ENCODE measurements around the gene NTN1. TPM values are rescaled to one million over a fixed set of nuclear protein-coding genes. Genes with fewer than 3 reads are reported as not detected.
A peak's percentile ranks its signal among the peaks of the same experiment; 100 is the strongest.

Gene NTN1
- total and polyA plus RNA-seq, 2 donors: 9.7 to 23.9 TPM

DNA sequence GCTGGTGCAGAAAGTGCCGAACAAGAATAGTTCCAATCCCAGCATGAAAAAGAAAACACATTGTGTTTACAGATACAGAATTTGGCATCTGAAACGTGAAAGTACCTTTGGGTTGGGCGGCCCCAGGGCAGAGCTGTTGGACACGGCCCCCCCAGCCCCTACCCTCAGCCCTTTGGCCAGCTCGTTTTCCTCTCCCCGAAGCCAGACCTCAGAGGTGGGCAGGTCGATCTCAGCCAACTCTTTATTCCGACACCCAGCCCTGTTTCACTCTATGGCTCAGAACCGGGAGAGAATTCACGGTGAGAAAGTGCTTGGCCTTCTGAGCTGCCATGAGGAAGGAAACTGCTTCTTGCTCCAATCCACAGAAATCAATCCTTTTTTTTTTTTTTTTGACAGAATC is 11.3 kb downstream of the NTN1 start:
- H3K4me3 ChIP-seq (ENCODE audit: low read depth, low read length): no peak overlapping the region
- 81% methylated on average over 10 of the region's 10 CpGs for WGBS
- DNase-seq (ENCODE audit: extremely low spot score): no peak
- H3K27ac ChIP-seq (ENCODE audit: low read depth): no peak overlapping the region
- no peaks in the 10 kb centered on the region for H3K36me3 ChIP-seq (ENCODE audit: insufficient read depth)
- no peaks in the 10 kb centered on the region for H3K4me1 ChIP-seq (ENCODE audit: insufficient read depth)

- H3K4me3 ChIP-seq (ENCODE audit: low read depth, low read length): no peak overlapping the region
- 81% methylated on average over 1 of the region's 1 CpG for whole genome bisulfite sequencing
- H3K4me1 ChIP-seq (ENCODE audit: insufficient read depth): no peaks in the 10 kb centered on the region
- no peak overlapping the region for H3K27ac ChIP-seq (ENCODE audit: low read depth)
- no peaks in the 10 kb centered on the region for H3K36me3 ChIP-seq (ENCODE audit: insufficient read depth)
- DNase-seq (ENCODE audit: extremely low spot score): no peak
These were observed 13.9 kb downstream of the NTN1 start for GRCh38 chr17:9035249-9035648.

DNA sequence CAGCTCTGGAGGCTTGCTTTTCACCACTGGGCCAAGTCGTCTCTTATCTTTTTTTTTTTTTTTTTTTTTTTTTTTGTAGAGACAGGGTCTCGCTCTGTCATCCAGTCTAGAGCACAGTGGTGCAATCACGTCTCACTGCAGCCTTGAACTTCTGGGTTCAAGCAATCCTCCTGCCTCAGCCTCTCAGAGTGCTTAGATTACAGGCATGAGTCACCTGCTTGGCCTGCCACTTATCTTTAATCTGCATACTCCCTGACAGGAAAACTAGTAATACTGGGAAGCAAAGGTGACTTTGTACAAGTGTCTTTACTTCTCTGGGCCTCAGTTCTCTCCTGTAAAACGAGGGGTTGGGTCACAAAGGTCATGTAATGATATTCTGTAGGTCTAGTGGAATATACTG is 15.0 kb downstream of the NTN1 start:
- 77% methylated on average over 4 of the region's 4 CpGs for WGBS
- H3K36me3 ChIP-seq (ENCODE audit: insufficient read depth): no peaks in the 10 kb centered on the region
- H3K4me3 ChIP-seq (ENCODE audit: low read depth, low read length): no peak overlapping the region
- H3K4me1 ChIP-seq (ENCODE audit: insufficient read depth): no peaks in the 10 kb centered on the region
- no peak overlapping the region for H3K27ac ChIP-seq (ENCODE audit: low read depth)
- no peak for DNase-seq (ENCODE audit: extremely low spot score)

DNA sequence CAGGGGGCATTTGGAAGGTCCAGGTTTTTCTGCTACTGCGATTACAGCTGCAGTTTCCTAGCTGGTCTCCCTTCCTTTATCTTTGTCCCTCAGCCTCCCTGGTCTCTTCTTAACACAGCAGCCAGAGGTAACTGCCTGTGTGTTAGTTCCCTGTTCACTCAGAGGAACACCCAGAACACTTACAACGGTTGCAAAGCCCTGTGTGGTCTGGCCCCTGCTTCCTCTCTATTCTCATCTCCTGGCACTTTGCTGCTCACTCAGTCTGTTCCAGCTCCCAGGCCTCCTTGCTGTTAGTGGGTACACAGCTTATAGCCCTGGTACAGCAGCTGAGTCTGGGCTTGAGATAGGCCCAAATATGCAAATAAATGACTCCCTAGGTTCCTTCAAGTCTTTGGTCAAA is 16.4 kb downstream of the NTN1 start:
- DNase-seq (ENCODE audit: extremely low spot score): no peak
- H3K4me3 ChIP-seq (ENCODE audit: low read depth, low read length): no peak overlapping the region
- H3K4me1 ChIP-seq (ENCODE audit: insufficient read depth): no peaks in the 10 kb centered on the region
- WGBS: 55% methylated on average over 2 of the region's 2 CpGs
- H3K36me3 ChIP-seq (ENCODE audit: insufficient read depth): no peaks in the 10 kb centered on the region
- no peak overlapping the region for H3K27ac ChIP-seq (ENCODE audit: low read depth)

GRCh38 chr17:9038380-9038779 is 17.1 kb downstream of the NTN1 start:
- no peak overlapping the region for H3K27ac ChIP-seq (ENCODE audit: low read depth)
- no peaks in the 10 kb centered on the region for H3K36me3 ChIP-seq (ENCODE audit: insufficient read depth)
- H3K4me3 ChIP-seq (ENCODE audit: low read depth, low read length): no peak overlapping the region
- WGBS: 92% methylated on average over 1 of the region's 1 CpG
- DNase-seq (ENCODE audit: extremely low spot score): no peak
- H3K4me1 ChIP-seq (ENCODE audit: insufficient read depth): no peaks in the 10 kb centered on the region

DNA sequence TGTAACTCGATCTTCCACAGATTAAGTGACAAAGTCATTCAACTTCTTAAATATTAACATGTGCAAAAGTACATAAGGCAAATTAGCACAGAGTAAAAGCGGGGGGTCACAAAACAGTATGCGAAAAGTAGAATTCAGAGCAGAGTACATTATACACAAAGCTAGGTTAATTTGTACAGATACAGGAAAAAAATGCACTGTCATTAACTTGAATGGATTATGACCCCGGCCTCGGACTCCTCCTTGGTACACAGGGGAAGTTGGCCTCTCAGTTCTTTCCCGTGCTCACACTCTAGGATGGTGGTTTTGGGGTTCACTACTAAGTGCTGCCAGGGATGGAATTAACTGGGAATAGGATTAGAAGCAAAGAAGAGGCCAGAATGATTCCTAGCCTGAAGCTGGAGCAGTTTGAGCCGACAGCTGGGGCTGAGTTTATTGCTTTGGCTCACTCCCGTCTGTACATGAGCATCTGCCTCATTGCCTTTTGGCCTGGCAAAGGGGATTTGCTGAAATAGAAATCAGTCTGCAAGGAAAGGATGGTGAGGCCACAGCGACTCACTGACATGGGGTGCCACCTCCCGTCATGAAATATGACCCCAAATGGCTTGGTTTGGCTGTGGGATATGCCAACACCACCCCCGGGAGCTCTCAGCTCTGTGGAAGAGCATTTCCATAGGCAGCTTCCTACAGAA is 23.6 kb downstream of the NTN1 start:
- DNase-seq (ENCODE audit: extremely low spot score): no peak
- H3K27ac ChIP-seq (ENCODE audit: low read depth): no peak overlapping the region
- no peaks in the 10 kb centered on the region for H3K4me1 ChIP-seq (ENCODE audit: insufficient read depth)
- H3K36me3 ChIP-seq (ENCODE audit: insufficient read depth): no peaks in the 10 kb centered on the region
- H3K4me3 ChIP-seq (ENCODE audit: low read depth, low read length): no peak overlapping the region
- 51% methylated on average over 11 of the region's 11 CpGs for WGBS

- DNase-seq (ENCODE audit: extremely low spot score): peak; percentile 17
- 72% methylated on average over 8 of the region's 8 CpGs for WGBS
- no peak overlapping the region for H3K27ac ChIP-seq (ENCODE audit: low read depth)
- H3K4me3 ChIP-seq (ENCODE audit: low read depth, low read length): no peak overlapping the region
- no peaks in the 10 kb centered on the region for H3K4me1 ChIP-seq (ENCODE audit: insufficient read depth)
- H3K36me3 ChIP-seq (ENCODE audit: insufficient read depth): no peaks in the 10 kb centered on the region
These were observed 29.6 kb downstream of the NTN1 start for GRCh38 chr17:9050801-9051401.

GRCh38 chr17:9051561-9051960 is 30.3 kb downstream of the NTN1 start:
- Histone ChIP-seq H3K4me3 (ENCODE audit: low read depth, low read length) (no peak overlapping the region), H3K27ac (ENCODE audit: low read depth) (no peak overlapping the region)
- WGBS: 86% methylated on average over 4 of the region's 4 CpGs

GRCh38 chr17:9052921-9053320 is 31.6 kb downstream of the NTN1 start:
- Histone ChIP-seq H3K4me1 (ENCODE audit: insufficient read depth) (no peaks in the 10 kb centered on the region), H3K27ac (ENCODE audit: low read depth) (no peak overlapping the region), H3K4me3 (ENCODE audit: low read depth, low read length) (no peak overlapping the region), H3K36me3 (ENCODE audit: insufficient read depth) (no peaks in the 10 kb centered on the region)
- WGBS: 59% methylated on average over 6 of the region's 6 CpGs
- no peak for DNase-seq (ENCODE audit: extremely low spot score)

More at GRCh38 chr17:9051561-9051960, 30.3 kb downstream of the NTN1 start:
- Histone ChIP-seq H3K4me1 (ENCODE audit: insufficient read depth) (no peaks in the 10 kb centered on the region), H3K36me3 (ENCODE audit: insufficient read depth) (no peaks in the 10 kb centered on the region)
- no peak for DNase-seq (ENCODE audit: extremely low spot score)

GRCh38 chr17:9053406-9053805 is 32.1 kb downstream of the NTN1 start:
- Histone ChIP-seq H3K4me3 (ENCODE audit: low read depth, low read length) (no peak overlapping the region), H3K36me3 (ENCODE audit: insufficient read depth) (no peaks in the 10 kb centered on the region), H3K27ac (ENCODE audit: low read depth) (no peak overlapping the region), H3K4me1 (ENCODE audit: insufficient read depth) (no peaks in the 10 kb centered on the region)
- whole genome bisulfite sequencing: 83% methylated on average over 4 of the region's 4 CpGs
- no peak for DNase-seq (ENCODE audit: extremely low spot score)

GRCh38 chr17:9054126-9054975 is 33.0 kb downstream of the NTN1 start:
- H3K27ac ChIP-seq (ENCODE audit: low read depth): no peak overlapping the region

GRCh38 chr17:9055281-9055680 is 34.0 kb downstream of the NTN1 start:
- Histone ChIP-seq H3K4me1 (ENCODE audit: insufficient read depth) (no peaks in the 10 kb centered on the region), H3K27ac (ENCODE audit: low read depth) (no peak overlapping the region), H3K4me3 (ENCODE audit: low read depth, low read length) (no peak overlapping the region), H3K36me3 (ENCODE audit: insufficient read depth) (no peaks in the 10 kb centered on the region)
- WGBS: 96% methylated on average over 4 of the region's 4 CpGs
- no peak for DNase-seq (ENCODE audit: extremely low spot score)

More at GRCh38 chr17:9054126-9054975, 33.0 kb downstream of the NTN1 start:
- no peaks in the 10 kb centered on the region for H3K4me1 ChIP-seq (ENCODE audit: insufficient read depth)
- no peak overlapping the region for H3K4me3 ChIP-seq (ENCODE audit: low read depth, low read length)
- DNase-seq (ENCODE audit: extremely low spot score): no peak
- WGBS: 79% methylated on average over 27 of the region's 27 CpGs
- no peaks in the 10 kb centered on the region for H3K36me3 ChIP-seq (ENCODE audit: insufficient read depth)

DNA sequence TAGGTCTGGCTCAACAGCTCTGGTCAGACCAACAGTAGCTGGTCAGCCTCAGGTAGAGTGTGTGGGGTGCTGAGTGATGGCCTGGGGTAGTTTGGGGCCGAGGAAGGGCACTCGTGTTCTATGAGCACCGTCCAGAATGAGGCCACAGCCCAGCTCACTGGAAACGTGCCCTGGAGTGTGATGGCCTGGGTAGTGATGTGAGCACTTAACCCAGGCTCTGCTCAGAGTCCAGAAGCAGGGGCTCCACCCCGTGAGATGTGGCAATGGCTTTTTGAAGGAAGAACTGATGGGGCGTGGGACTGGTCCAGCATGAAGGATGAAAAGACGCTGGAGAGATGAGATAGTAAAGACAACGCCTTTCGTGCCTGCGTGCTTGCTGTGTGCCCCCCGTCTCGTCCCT is 35.3 kb downstream of the NTN1 start:
- no peak overlapping the region for H3K27ac ChIP-seq (ENCODE audit: low read depth)
- no peak for DNase-seq (ENCODE audit: extremely low spot score)
- H3K36me3 ChIP-seq (ENCODE audit: insufficient read depth): no peaks in the 10 kb centered on the region
- H3K4me3 ChIP-seq (ENCODE audit: low read depth, low read length): no peak overlapping the region
- WGBS: 78% methylated on average over 12 of the region's 12 CpGs
- no peaks in the 10 kb centered on the region for H3K4me1 ChIP-seq (ENCODE audit: insufficient read depth)

DNA sequence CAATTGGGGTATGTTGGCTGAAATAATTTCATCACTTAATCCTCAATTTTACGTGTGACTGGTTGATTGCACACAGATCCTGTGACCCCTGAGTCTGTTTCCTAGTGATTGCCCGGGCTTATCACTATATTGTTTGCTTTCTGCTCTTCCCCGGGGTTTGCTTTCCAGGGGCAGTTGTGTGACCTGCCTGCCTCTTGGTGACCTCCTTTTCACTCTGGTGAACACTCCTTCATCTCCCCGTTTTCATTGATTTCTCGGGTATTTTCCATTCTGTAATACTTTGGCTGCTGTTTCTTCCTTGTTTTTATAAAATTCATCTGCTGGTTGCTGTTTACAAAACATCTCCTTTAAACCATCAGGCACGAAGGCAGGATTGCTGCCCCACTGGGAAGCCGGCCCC is 36.0 kb downstream of the NTN1 start:
- H3K36me3 ChIP-seq (ENCODE audit: insufficient read depth): no peaks in the 10 kb centered on the region
- no peak overlapping the region for H3K4me3 ChIP-seq (ENCODE audit: low read depth, low read length)
- no peak for DNase-seq (ENCODE audit: extremely low spot score)
- H3K27ac ChIP-seq (ENCODE audit: low read depth): no peak overlapping the region
- 47% methylated on average over 7 of the region's 7 CpGs for WGBS
- H3K4me1 ChIP-seq (ENCODE audit: insufficient read depth): no peaks in the 10 kb centered on the region
